HepG2 (cell line): ENCODE measurements around the gene MRRF. TPM values are rescaled to one million over a fixed set of nuclear protein-coding genes. Genes with fewer than 3 reads are reported as not detected.
A peak's percentile ranks its signal among the peaks of the same experiment; 100 is the strongest.

ENCODE experiments used
- ATAC-seq: fragments of 200-7000 bp; cut with Tn5 transposase; 3 replicates; pipeline ENCODE4 v1.9.1; 2020; ENCODE audit warnings: mild to moderate bottlenecking, moderate library complexity
- BruUV-seq: library from RNA; stranded (reverse); fragments of 400-500 nt; replicated peaks from 2 replicates; lab custom pipeline; 2021; lab: Mats Ljungman, UMichigan
- CTCF ChIA-PET: fragments of 300-600 bp; formaldehyde crosslinking; extraction: SDS; loops from one replicate; lab custom pipeline; 2021; ENCODE audit warnings: low total read pairs, inconsistent platforms, low intra/inter-chr PET ratio; lab: Yijun Ruan, JAX
- POLR2A ChIA-PET: fragments of 350-600 bp; sonication (Branson Sonifier 250); formaldehyde crosslinking; loops from one replicate; lab custom pipeline; 2020; ENCODE audit warnings: antibody characterized with exemption, inconsistent platforms; lab: Yijun Ruan, JAX
- DNase-seq: peaks from one replicate; pipeline ENCODE4 v3.0.0-alpha.2; 2015; ENCODE audit warnings: low spot score
- FAIRE-seq: peaks from 3 replicates; lab custom pipeline; 2011; peaks lifted over from hg19 to GRCh38; lab: Jason Lieb, UNC
- H2AFZ ChIP-seq: one replicate; pipeline ENCODE4 v1.6.1; 2011; ENCODE audit warnings: low read length, inconsistent platforms
- H3K27ac ChIP-seq: fragments of 300-600 bp; 3 replicates; pipeline ENCODE4 v1.8.0; 2011; ENCODE audit warnings: mixed run types, mild to moderate bottlenecking, mixed read lengths, low read length, inconsistent platforms; ENCODE audit not compliant: insufficient read depth; ENCODE audit errors: extremely low read length
- H3K27me3 ChIP-seq, 2 experiments: fragments of 200-600 bp in 1 of 2; 2 replicates in 1 of 2; 3 replicates in 1 of 2; pipeline versions ENCODE4 v1.6.0 to v1.8.0; 2011; ENCODE audit warnings: low read length in 2 of 2, mild to moderate bottlenecking in 2 of 2, moderate library complexity in 2 of 2, inconsistent platforms in 1 of 2; ENCODE audit not compliant: insufficient read depth in 2 of 2, control insufficient read depth in 1 of 2
- H3K36me3 ChIP-seq, 2 experiments: fragments of 200-600 bp in 1 of 2; replicated peaks in 1 of 2; 2 replicates in 1 of 2; 3 replicates in 1 of 2; pipeline versions ENCODE4 v1.5.1 to v1.8.0; 2011; ENCODE audit warnings: low read length in 2 of 2, inconsistent platforms in 1 of 2; ENCODE audit not compliant: insufficient read depth in 2 of 2, control insufficient read depth in 1 of 2
- H3K4me1 ChIP-seq: 2 replicates; pipeline ENCODE4 v1.5.1; 2012; ENCODE audit warnings: low read length, inconsistent platforms; ENCODE audit not compliant: insufficient read depth
- H3K4me2 ChIP-seq: 2 replicates; pipeline ENCODE4 v1.6.0; 2011; ENCODE audit warnings: low read depth, low read length, inconsistent platforms
- H3K4me3 ChIP-seq, 3 experiments: fragments of 200-600 bp in 1 of 3; sonication (generic), shearing (Covaris generic) in 1 of 3; replicated peaks in 1 of 3; 2 replicates each; pipeline ENCODE4 v1.5.1; 2011 to 2016; ENCODE audit warnings: low read length in 3 of 3, inconsistent platforms in 2 of 3, low read depth in 2 of 3, mild to moderate bottlenecking in 2 of 3, control low read depth in 1 of 3, mixed read lengths in 1 of 3; ENCODE audit not compliant: insufficient read depth in 1 of 3
- H3K79me2 ChIP-seq: one replicate; pipeline ENCODE4 v1.6.1; 2011; ENCODE audit warnings: low read length, inconsistent platforms; ENCODE audit not compliant: insufficient read depth
- H3K9ac ChIP-seq: 2 replicates; pipeline ENCODE4 v1.6.0; 2011; ENCODE audit warnings: mild to moderate bottlenecking, low read depth, low read length, inconsistent platforms; ENCODE audit not compliant: insufficient read depth
- H3K9me3 ChIP-seq: 2 replicates; pipeline ENCODE4 v1.5.1; 2012; ENCODE audit warnings: mild to moderate bottlenecking, low read length
- H4K20me1 ChIP-seq: 2 replicates; pipeline ENCODE4 v1.6.0; 2011; ENCODE audit warnings: inconsistent platforms, mild to moderate bottlenecking, low read length, moderate library complexity; ENCODE audit not compliant: insufficient read depth
- BRD4 ChIP-seq: sonication (generic); formaldehyde crosslinking; IDR thresholded peaks from 2 replicates; pipeline ENCODE4 v1.4.0; 2020; ENCODE audit warnings: missing genetic modification reagents
- DBP ChIP-seq: sonication (generic); formaldehyde crosslinking; IDR thresholded peaks from 2 replicates; pipeline ENCODE4 v1.4.0; 2020; ENCODE audit warnings: missing genetic modification reagents; ENCODE audit errors: not compliant biosample characterization
- HCFC1 ChIP-seq: fragments of 150-350 bp; IDR thresholded peaks from 2 replicates; pipeline ENCODE4 v1.6.1; 2014; ENCODE audit warnings: low read depth, low read length
- KLF12 ChIP-seq: sonication (generic); formaldehyde crosslinking; IDR thresholded peaks from 2 replicates; pipeline ENCODE4 v1.4.0; 2020; ENCODE audit warnings: missing genetic modification reagents, borderline replicate concordance
- MED13 ChIP-seq: sonication (generic); formaldehyde crosslinking; IDR thresholded peaks from 2 replicates; pipeline ENCODE4 v1.5.0; 2020; ENCODE audit warnings: missing genetic modification reagents
- PAF1 ChIP-seq: IDR thresholded peaks from 2 replicates; pipeline ENCODE4 v1.6.1; 2016; ENCODE audit warnings: missing genetic modification reagents, missing compliant biosample characterization
- PITX1 ChIP-seq: sonication (generic); formaldehyde crosslinking; IDR thresholded peaks from 2 replicates; pipeline ENCODE4 v1.5.1; 2020; ENCODE audit warnings: mild to moderate bottlenecking, missing genetic modification reagents
- RNF2 ChIP-seq: fragments of 450-650 bp; conservative IDR thresholded peaks from 2 replicates; pipeline ENCODE4 v1.6.1; 2016; ENCODE audit warnings: low read depth
- TIGD3 ChIP-seq: sonication (generic); formaldehyde crosslinking; IDR thresholded peaks from 2 replicates; pipeline ENCODE4 v1.5.1; 2020; ENCODE audit warnings: mild to moderate bottlenecking, missing genetic modification reagents, borderline replicate concordance
- XRCC5 ChIP-seq: fragments of 200-400 bp; formaldehyde crosslinking; optimal IDR thresholded peaks from 2 replicates; pipeline ENCODE3; 2017; ENCODE audit warnings: mild to moderate bottlenecking, low read length
- ZNF205 ChIP-seq: IDR thresholded peaks from 2 replicates; pipeline ENCODE4 v1.6.1; 2018; ENCODE audit warnings: missing biosample characterization, missing genetic modification reagents
- ZNF274 ChIP-seq: sonication (generic); formaldehyde crosslinking; IDR thresholded peaks from 2 replicates; pipeline ENCODE4 v1.5.1; 2020; ENCODE audit warnings: mild to moderate bottlenecking, missing genetic modification reagents
- ZNF549 ChIP-seq: sonication (generic); formaldehyde crosslinking; IDR thresholded peaks from 2 replicates; pipeline ENCODE4 v1.5.0; 2020; ENCODE audit warnings: missing genetic modification reagents
- ZNF598 ChIP-seq: sonication (generic); formaldehyde crosslinking; IDR thresholded peaks from 2 replicates; pipeline ENCODE4 v1.5.1; 2020; ENCODE audit warnings: mild to moderate bottlenecking, missing genetic modification reagents, borderline replicate concordance
- ZSCAN30 ChIP-seq: sonication (generic); formaldehyde crosslinking; IDR thresholded peaks from 2 replicates; pipeline ENCODE4 v1.5.0; 2020; ENCODE audit warnings: mild to moderate bottlenecking, missing genetic modification reagents
- WGBS: methylation state at CpG from one replicate; pipeline ENCODE4 v1.1.6; 2017; ENCODE audit warnings: low lambda C conversion rate; 5-methylcytosine and 5-hydroxymethylcytosine counted together
- in situ Hi-C: cut with HindIII; loops from 2 replicates; pipeline ENCODE4 v1.10.0; 2017; ENCODE audit warnings: low pct_unique_long_range_greater_than_20kb; ENCODE audit not compliant: extremely low pct_ligation_motif_present
- intact Hi-C: fragments of 100-400 bp; cut with micrococcal nuclease; formaldehyde crosslinking; loops from one replicate; pipeline ENCODE4 v1.10.0; 2022; ENCODE audit not compliant: unreplicated experiment
- polyA plus RNA-seq, 8 experiments: library from polyadenylated mRNA; depleted of rRNA in 3 of 8; stranded (reverse) in 7 of 8; unstranded in 1 of 8; fragments of >200 nt; fragmentation: Illumina TruSeq in 4 of 8; extraction: Trizol in 4 of 8; gene quantifications; 2 replicates each; pipeline versions ENCODE4 v1.2.1 to v1.2.3, GENCODE V29; 2011 to 2016; ENCODE audit warnings: low read depth in 4 of 8, missing spikeins in 1 of 8, mixed read lengths in 1 of 8; ENCODE audit not compliant: insufficient read depth in 1 of 8
- total RNA-seq, 5 experiments: library from RNA; depleted of rRNA; stranded (reverse); fragments of >200 nt; fragmentation: Illumina TruSeq; extraction: Trizol; gene quantifications; 2 replicates each; pipeline ENCODE4 v1.2.3, GENCODE V29; 2016; ENCODE audit warnings: low read depth in 1 of 5
- TF ChIP-seq, protein P1 (sequence below): sonication (generic); formaldehyde crosslinking; IDR thresholded peaks from 2 replicates; pipeline ENCODE4 v1.9.0; 2021; ENCODE audit warnings: missing genetic modification reagents, borderline replicate concordance
- TF ChIP-seq, protein P2 (sequence below): IDR thresholded peaks from 2 replicates; pipeline ENCODE4 v1.6.1; 2016; ENCODE audit warnings: mild to moderate bottlenecking, missing biosample characterization, missing genetic modification reagents
- TF ChIP-seq, protein P3 (sequence below), 2 experiments: fragments of 450-650 bp in 1 of 2; sonication (generic) in 1 of 2; formaldehyde crosslinking; IDR thresholded peaks; 2 replicates each; pipeline versions ENCODE4 v1.5.0 to v1.8.0; 2020 to 2022; ENCODE audit warnings: mild to moderate bottlenecking in 1 of 2, missing genetic modification reagents in 1 of 2

Gene MRRF
- total and polyA plus RNA-seq, 2 of the 13 experiments (the other 11 are each of a cell fraction or from before 2014, with no cell fraction given): 37.3 to 44.3 TPM

DNA sequence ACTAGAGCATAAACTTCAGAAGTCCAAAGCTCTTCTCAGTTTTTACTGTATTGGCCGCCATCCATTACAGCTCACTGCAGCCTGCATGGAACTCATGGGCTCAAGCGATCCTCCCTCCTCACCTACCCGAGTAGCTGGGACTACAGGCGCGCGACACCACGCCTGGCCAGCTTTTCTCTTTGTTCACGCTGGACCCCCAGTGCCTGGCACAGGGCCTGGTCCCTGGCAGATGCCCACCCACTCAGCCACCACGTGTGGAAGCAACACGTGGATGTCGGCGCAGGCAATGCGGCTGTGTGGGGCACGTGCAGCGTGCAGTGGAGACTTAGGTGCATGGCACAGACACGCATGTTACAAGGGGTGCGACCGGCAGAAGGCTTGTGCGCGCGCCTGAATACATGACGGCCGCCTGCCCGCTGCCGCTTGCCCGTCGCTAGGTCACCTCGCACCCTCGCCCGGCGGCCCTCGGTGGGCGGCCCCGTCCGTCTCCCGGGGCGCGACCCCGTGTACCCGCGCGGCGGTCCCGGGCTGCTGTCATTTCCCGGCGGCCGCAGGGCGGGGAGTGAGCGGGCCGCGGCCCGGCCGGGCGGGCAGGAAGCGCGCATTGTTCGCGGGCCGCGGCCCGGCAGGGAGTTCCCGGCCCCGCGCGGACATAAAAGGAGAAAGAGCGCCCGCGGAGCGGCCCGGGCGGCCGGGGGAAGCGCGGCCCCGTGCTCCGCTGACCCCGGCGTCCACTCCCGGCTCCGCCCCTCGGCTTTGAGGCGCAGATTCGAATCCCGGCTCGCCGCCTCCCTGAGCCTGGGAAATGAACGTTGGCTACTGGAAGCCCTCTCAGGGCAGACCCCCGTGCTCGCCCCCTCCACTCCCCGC is 82.0 kb downstream of the MRRF start:
- peak; percentile 62 for ATAC-seq
- in situ Hi-C loops: loop anchor here (5.0 kb wide), 2 partner anchors 224 to 249 kb away; no protein-coding TSS in a partner anchor
- Histone ChIP-seq H3K9me3 (no peaks in the 10 kb centered on the region), H3K27me3 (peaks cover 0 to 5% of the 10 kb centered on the region in 2 experiments; a peak in 2 of 5 replicates), H3K27ac (no peak overlapping the region), H3K36me3 (no peaks in the 10 kb centered on the region), H3K4me1 (peaks cover 28% of the 10 kb centered on the region), H3K79me2 (no peaks in the 10 kb centered on the region), H4K20me1 (no peaks in the 10 kb centered on the region), H3K9ac (peak overlapping the region; percentile 47), H2AFZ (no peak overlapping the region), H3K4me2 (peak overlapping the region; percentile 96), H3K4me3 (peak overlapping the region; percentile 59 to 76 (median 61))
- DNase-seq: peak; percentile 7
- BruUV-seq: no TSS peak
- ChIA-PET CTCF (interaction anchor here (1.1 to 6.5 kb wide), 3 partner anchors 223 to 464 kb away, joined by 3 to 95 read pairs (median 3); no protein-coding TSS in a partner anchor), POLR2A (no interaction called here)
- WGBS: 2% methylated on average over 21 of the region's 90 CpGs
- FAIRE-seq: no peak
- intact Hi-C loops: loop anchor here (5.0 kb wide), 1 partner anchor 79 kb away; no protein-coding TSS in a partner anchor
- TF ChIP-seq HCFC1 (no peak), BRD4 (CRISPR knock-in tag) (peak; percentile 84), ZNF598 (CRISPR knock-in tag) (no peak), KLF12 (CRISPR knock-in tag) (no peak), RNF2 (peak; percentile 80; the same call in 1 of the 2 replicates), PAF1 (CRISPR knock-in tag) (no peak), ZNF549 (CRISPR knock-in tag) (no peak), ZSCAN30 (no peak), DBP (CRISPR knock-in tag) (peak; percentile 60), ZNF274 (CRISPR knock-in tag) (peak; percentile 54; the same call in 1 of the 2 replicates), XRCC5 (peak; percentile 13), TIGD3 (CRISPR knock-in tag) (no peak), MED13 (0 out of 2 replicates have a peak, but pooled peaks have one; percentile 25), ZNF205 (CRISPR knock-in tag) (0 out of 2 replicates have a peak, but pooled peaks have one; percentile 31), PITX1 (no peak)
- TF ChIP-seq, protein P1, sequence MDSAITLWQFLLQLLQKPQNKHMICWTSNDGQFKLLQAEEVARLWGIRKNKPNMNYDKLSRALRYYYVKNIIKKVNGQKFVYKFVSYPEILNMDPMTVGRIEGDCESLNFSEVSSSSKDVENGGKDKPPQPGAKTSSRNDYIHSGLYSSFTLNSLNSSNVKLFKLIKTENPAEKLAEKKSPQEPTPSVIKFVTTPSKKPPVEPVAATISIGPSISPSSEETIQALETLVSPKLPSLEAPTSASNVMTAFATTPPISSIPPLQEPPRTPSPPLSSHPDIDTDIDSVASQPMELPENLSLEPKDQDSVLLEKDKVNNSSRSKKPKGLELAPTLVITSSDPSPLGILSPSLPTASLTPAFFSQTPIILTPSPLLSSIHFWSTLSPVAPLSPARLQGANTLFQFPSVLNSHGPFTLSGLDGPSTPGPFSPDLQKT: no peak
- TF ChIP-seq, protein P2, sequence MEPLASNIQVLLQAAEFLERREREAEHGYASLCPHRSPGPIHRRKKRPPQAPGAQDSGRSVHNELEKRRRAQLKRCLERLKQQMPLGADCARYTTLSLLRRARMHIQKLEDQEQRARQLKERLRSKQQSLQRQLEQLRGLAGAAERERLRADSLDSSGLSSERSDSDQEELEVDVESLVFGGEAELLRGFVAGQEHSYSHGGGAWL (CRISPR knock-in tag): peak; percentile 70; the same call in 1 of the 2 replicates
- TF ChIP-seq, protein P3, sequence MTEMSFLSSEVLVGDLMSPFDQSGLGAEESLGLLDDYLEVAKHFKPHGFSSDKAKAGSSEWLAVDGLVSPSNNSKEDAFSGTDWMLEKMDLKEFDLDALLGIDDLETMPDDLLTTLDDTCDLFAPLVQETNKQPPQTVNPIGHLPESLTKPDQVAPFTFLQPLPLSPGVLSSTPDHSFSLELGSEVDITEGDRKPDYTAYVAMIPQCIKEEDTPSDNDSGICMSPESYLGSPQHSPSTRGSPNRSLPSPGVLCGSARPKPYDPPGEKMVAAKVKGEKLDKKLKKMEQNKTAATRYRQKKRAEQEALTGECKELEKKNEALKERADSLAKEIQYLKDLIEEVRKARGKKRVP (CRISPR knock-in tag; IDR thresholded peaks at IDR 0.05): no peak
